HepG2 (cell line): ENCODE data around the gene CD9.

Source experiments
- CHD4 ChIP-seq: fragments of 200-600 bp; sonication (generic); IDR thresholded peaks from 2 replicates; pipeline ENCODE4 v1.7.0; 2017; ENCODE audit warnings: mild to moderate bottlenecking, low read length, borderline replicate concordance
- GTF3A ChIP-seq: sonication (generic); formaldehyde crosslinking; conservative IDR thresholded peaks from 2 replicates; pipeline ENCODE4 v1.4.0; 2020; ENCODE audit warnings: mild to moderate bottlenecking, missing genetic modification reagents
- HOXA9 ChIP-seq: sonication (generic); formaldehyde crosslinking; IDR thresholded peaks from 2 replicates; pipeline ENCODE4 v1.8.1; 2022; ENCODE audit warnings: missing genetic modification reagents, mild to moderate bottlenecking, moderate library complexity, borderline replicate concordance
- JUN ChIP-seq: sonication (generic); formaldehyde crosslinking; IDR thresholded peaks from 2 replicates; pipeline ENCODE4 v1.4.0; 2020; ENCODE audit warnings: mild to moderate bottlenecking, missing genetic modification reagents
- NCOA2 ChIP-seq: sonication (generic); formaldehyde crosslinking; IDR thresholded peaks from 2 replicates; pipeline ENCODE4 v1.8.0; 2022; ENCODE audit warnings: inconsistent platforms
- ZC3H4 ChIP-seq: sonication (generic); formaldehyde crosslinking; IDR thresholded peaks from 2 replicates; pipeline ENCODE4 v1.4.0; 2020; ENCODE audit warnings: missing genetic modification reagents, borderline replicate concordance
- ZFP37 ChIP-seq: sonication (generic); formaldehyde crosslinking; IDR thresholded peaks from 2 replicates; pipeline ENCODE4 v1.4.0; 2020; ENCODE audit warnings: missing genetic modification reagents, borderline replicate concordance
- TF ChIP-seq, protein P1 (sequence below): sonication (generic); formaldehyde crosslinking; IDR thresholded peaks from 2 replicates; pipeline ENCODE4 v1.5.1; 2020; ENCODE audit warnings: mild to moderate bottlenecking, missing genetic modification reagents, moderate library complexity
- TF ChIP-seq, protein P2 (sequence below): sonication (generic); formaldehyde crosslinking; IDR thresholded peaks from 2 replicates; pipeline ENCODE4 v1.9.0; 2022; ENCODE audit warnings: missing genetic modification reagents, mild to moderate bottlenecking, borderline replicate concordance
- TF ChIP-seq, protein P3 (sequence below): sonication (generic); formaldehyde crosslinking; IDR thresholded peaks from 2 replicates; pipeline ENCODE4 v1.9.0; 2021; ENCODE audit warnings: missing genetic modification reagents, mild to moderate bottlenecking, borderline replicate concordance
- TF ChIP-seq, protein P4 (sequence below): sonication (generic); formaldehyde crosslinking; IDR thresholded peaks from 2 replicates; pipeline ENCODE4 v1.5.0; 2020; ENCODE audit warnings: mild to moderate bottlenecking, missing genetic modification reagents, moderate library complexity

DNA sequence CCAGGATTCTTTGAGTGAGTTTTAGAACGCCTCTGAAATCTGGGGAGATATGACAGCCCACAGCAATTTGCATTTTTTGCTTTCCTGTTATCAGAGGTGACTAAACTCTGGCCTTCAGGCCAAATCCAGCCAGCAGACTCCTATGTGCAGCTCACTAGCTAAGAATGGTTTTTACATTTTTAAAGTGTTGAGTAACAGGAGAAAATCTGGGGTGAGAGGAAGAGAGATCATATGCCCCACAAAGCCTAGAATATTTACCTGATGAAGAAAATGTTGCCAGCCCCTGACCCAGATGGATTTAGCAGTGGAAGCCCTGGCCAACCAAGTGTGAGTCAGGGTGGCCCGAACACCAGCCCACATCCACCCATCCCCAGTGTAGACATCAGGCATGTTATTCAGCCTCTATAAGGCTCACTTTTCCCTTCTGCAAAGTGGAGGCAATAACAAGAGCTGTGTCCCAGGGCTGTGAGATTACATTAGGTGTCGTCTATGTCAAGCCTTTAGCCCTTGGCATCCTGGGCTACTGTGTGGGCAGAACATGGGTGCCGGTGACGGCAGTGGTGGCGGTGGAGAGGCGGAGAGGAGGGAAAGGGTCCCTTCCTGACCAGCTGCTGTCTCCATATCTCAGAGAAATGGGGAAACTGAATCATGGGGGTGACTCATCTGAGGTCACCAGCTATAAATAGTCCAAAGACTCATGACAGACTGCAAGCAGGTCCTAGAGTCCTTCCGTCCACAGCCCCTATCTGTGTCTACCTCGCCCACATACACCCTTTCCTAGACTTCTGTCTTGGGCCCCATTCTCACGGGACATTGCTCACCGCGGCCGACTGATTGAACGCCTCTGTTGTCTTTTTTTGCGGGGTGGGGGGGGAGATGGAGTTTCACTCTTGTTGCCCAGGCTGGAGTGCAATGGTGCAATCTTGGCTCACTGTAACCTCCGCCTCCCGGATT is 32.6 kb upstream of the CD9 start:
- TF ChIP-seq, protein P1, sequence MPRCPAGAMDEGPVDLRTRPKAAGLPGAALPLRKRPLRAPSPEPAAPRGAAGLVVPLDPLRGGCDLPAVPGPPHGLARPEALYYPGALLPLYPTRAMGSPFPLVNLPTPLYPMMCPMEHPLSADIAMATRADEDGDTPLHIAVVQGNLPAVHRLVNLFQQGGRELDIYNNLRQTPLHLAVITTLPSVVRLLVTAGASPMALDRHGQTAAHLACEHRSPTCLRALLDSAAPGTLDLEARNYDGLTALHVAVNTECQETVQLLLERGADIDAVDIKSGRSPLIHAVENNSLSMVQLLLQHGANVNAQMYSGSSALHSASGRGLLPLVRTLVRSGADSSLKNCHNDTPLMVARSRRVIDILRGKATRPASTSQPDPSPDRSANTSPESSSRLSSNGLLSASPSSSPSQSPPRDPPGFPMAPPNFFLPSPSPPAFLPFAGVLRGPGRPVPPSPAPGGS (CRISPR knock-in tag), result no peak
- TF ChIP-seq ZC3H4 (CRISPR knock-in tag), result no peak
- TF ChIP-seq, protein P2, sequence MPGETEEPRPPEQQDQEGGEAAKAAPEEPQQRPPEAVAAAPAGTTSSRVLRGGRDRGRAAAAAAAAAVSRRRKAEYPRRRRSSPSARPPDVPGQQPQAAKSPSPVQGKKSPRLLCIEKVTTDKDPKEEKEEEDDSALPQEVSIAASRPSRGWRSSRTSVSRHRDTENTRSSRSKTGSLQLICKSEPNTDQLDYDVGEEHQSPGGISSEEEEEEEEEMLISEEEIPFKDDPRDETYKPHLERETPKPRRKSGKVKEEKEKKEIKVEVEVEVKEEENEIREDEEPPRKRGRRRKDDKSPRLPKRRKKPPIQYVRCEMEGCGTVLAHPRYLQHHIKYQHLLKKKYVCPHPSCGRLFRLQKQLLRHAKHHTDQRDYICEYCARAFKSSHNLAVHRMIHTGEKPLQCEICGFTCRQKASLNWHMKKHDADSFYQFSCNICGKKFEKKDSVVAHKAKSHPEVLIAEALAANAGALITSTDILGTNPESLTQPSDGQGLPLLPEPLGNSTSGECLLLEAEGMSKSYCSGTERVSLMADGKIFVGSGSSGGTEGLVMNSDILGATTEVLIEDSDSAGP (CRISPR knock-in tag), result no peak
- TF ChIP-seq, protein P3, sequence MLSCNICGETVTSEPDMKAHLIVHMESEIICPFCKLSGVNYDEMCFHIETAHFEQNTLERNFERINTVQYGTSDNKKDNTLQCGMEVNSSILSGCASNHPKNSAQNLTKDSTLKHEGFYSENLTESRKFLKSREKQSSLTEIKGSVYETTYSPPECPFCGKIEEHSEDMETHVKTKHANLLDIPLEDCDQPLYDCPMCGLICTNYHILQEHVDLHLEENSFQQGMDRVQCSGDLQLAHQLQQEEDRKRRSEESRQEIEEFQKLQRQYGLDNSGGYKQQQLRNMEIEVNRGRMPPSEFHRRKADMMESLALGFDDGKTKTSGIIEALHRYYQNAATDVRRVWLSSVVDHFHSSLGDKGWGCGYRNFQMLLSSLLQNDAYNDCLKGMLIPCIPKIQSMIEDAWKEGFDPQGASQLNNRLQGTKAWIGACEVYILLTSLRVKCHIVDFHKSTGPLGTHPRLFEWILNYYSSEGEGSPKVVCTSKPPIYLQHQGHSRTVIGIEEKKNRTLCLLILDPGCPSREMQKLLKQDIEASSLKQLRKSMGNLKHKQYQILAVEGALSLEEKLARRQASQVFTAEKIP (CRISPR knock-in tag), result no peak
- TF ChIP-seq, protein P4, sequence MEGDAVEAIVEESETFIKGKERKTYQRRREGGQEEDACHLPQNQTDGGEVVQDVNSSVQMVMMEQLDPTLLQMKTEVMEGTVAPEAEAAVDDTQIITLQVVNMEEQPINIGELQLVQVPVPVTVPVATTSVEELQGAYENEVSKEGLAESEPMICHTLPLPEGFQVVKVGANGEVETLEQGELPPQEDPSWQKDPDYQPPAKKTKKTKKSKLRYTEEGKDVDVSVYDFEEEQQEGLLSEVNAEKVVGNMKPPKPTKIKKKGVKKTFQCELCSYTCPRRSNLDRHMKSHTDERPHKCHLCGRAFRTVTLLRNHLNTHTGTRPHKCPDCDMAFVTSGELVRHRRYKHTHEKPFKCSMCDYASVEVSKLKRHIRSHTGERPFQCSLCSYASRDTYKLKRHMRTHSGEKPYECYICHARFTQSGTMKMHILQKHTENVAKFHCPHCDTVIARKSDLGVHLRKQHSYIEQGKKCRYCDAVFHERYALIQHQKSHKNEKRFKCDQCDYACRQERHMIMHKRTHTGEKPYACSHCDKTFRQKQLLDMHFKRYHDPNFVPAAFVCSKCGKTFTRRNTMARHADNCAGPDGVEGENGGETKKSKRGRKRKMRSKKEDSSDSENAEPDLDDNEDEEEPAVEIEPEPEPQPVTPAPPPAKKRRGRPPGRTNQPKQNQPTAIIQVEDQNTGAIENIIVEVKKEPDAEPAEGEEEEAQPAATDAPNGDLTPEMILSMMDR (CRISPR knock-in tag), result no peak
- TF ChIP-seq HOXA9 (CRISPR knock-in tag), result no peak
- no peak for TF ChIP-seq NCOA2 (CRISPR knock-in tag)
- TF ChIP-seq ZFP37 (CRISPR knock-in tag), result no peak
- TF ChIP-seq JUN, result peak; percentile 46; the same call in 1 of the 2 replicates
- TF ChIP-seq GTF3A, result no peak
- TF ChIP-seq CHD4, result no peak
